Measurements from ENCODE around the gene MEF2A.

- TF ChIP-seq, protein P1, sequence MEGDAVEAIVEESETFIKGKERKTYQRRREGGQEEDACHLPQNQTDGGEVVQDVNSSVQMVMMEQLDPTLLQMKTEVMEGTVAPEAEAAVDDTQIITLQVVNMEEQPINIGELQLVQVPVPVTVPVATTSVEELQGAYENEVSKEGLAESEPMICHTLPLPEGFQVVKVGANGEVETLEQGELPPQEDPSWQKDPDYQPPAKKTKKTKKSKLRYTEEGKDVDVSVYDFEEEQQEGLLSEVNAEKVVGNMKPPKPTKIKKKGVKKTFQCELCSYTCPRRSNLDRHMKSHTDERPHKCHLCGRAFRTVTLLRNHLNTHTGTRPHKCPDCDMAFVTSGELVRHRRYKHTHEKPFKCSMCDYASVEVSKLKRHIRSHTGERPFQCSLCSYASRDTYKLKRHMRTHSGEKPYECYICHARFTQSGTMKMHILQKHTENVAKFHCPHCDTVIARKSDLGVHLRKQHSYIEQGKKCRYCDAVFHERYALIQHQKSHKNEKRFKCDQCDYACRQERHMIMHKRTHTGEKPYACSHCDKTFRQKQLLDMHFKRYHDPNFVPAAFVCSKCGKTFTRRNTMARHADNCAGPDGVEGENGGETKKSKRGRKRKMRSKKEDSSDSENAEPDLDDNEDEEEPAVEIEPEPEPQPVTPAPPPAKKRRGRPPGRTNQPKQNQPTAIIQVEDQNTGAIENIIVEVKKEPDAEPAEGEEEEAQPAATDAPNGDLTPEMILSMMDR (IDR thresholded peaks at IDR 0.05), result no peak
- TF ChIP-seq POLR2A (IDR thresholded peaks at IDR 0.05), result no peak
These were observed 5.5 kb downstream of the MEF2A start for GRCh38 chr15:99571299-99571698.
